HCT116 (cell line): ENCODE data around the gene WDR33.

ENCODE experiments used
- CEBPB ChIP-seq: IDR thresholded peaks from 2 replicates; pipeline ENCODE4 v1.6.1; 2012; ENCODE audit warnings: low read depth
- CTCF ChIP-seq, 3 experiments: fragments of 200-600 bp in 1 of 3; sonication (generic) in 1 of 3; IDR thresholded peaks in 2 of 3; conservative IDR thresholded peaks in 1 of 3; 2 replicates each; pipeline ENCODE4 v1.5.1; 2012 to 2017; ENCODE audit warnings: low read depth in 2 of 3, low read length in 2 of 3, antibody characterized with exemption in 1 of 3, borderline replicate concordance in 1 of 3, control low read depth in 1 of 3, mild to moderate bottlenecking in 1 of 3, mixed read lengths in 1 of 3, mixed run types in 1 of 3, moderate library complexity in 1 of 3; ENCODE audit not compliant: insufficient read depth in 1 of 3
- EGR1 ChIP-seq: IDR thresholded peaks from 2 replicates; pipeline ENCODE4 v1.6.1; 2012; ENCODE audit warnings: low read depth
- EZH2phosphoT487 ChIP-seq: fragments of 200-600 bp; IDR thresholded peaks from 2 replicates; pipeline ENCODE4 v1.6.1; 2018; ENCODE audit warnings: antibody characterized with exemption, borderline replicate concordance
- FOSL1 ChIP-seq: IDR thresholded peaks from 2 replicates; pipeline ENCODE4 v1.6.1; 2012; ENCODE audit warnings: low read depth
- JUND ChIP-seq: IDR thresholded peaks from 2 replicates; pipeline ENCODE4 v1.6.1; 2012
- POLR2A ChIP-seq: IDR thresholded peaks from 2 replicates; pipeline ENCODE4 v1.7.0; 2011; ENCODE audit warnings: borderline replicate concordance; ENCODE audit not compliant: insufficient read depth, insufficient read length; ENCODE audit errors: extremely low read depth
- RAD21 ChIP-seq: IDR thresholded peaks from 2 replicates; pipeline ENCODE4 v1.6.1; 2012; ENCODE audit warnings: low read depth, mild to moderate bottlenecking
- REST ChIP-seq: IDR thresholded peaks from 2 replicates; pipeline ENCODE4 v1.6.1; 2012; ENCODE audit warnings: low read depth
- SP1 ChIP-seq: IDR thresholded peaks from 2 replicates; pipeline ENCODE4 v1.6.1; 2012; ENCODE audit warnings: low read depth
- YY1 ChIP-seq: IDR thresholded peaks from 2 replicates; pipeline ENCODE4 v1.6.1; 2011; ENCODE audit warnings: low read length, low read depth, moderate library complexity, mild to moderate bottlenecking; ENCODE audit not compliant: insufficient replicate concordance; ENCODE audit errors: extremely low read depth
- ZBTB33 ChIP-seq: IDR thresholded peaks from 2 replicates; pipeline ENCODE4 v1.6.1; 2011; ENCODE audit warnings: mild to moderate bottlenecking, low read length, moderate library complexity; ENCODE audit not compliant: insufficient replicate concordance; ENCODE audit errors: extremely low read depth
- ZNF274 ChIP-seq: fragments of 200-500 bp; sonication (Bioruptor generic); IDR thresholded peaks from 2 replicates; pipeline ENCODE4 v1.6.1; 2014; ENCODE audit warnings: mild to moderate bottlenecking, low read depth, low read length, inconsistent platforms
- TF ChIP-seq, protein P1 (sequence below): IDR thresholded peaks from 2 replicates; pipeline ENCODE4 v1.6.1; 2012

DNA sequence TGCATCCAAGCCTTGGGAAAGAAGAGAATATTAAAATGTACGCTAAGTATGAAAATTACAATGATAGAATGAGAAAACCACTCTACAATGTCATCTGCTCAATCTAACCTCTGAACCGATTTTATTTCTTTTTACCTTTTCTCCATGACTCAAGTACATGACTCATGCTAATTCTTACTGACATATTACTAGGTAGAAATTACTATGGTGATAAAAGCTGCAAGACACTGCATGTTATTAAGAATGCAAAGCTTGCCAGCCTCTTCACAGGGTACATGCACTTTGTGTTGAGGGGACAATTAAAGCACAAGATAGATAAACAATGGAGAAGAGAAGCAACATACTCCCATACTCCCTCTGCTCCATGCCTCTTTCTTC, 89.0 kb downstream of the WDR33 start:
- TF ChIP-seq REST (no peak), CTCF (IDR thresholded peaks at IDR 0.05 in 2 of 3, conservative IDR thresholded peaks at IDR 0.05 in 1 of 3; ENCODE audit: borderline replicate concordance in 1 of 3, insufficient read depth in 1 of 3, low read depth in 2 of 3, low read length in 2 of 3) (no peak), POLR2A (no peak), CEBPB (no peak), ZNF274 (no peak), SP1 (no peak), FOSL1 (no peak), EZH2phosphoT487 (no peak), JUND (no peak), RAD21 (no peak), YY1 (no peak), ZBTB33 (no peak), EGR1 (no peak)
- TF ChIP-seq, protein P1, sequence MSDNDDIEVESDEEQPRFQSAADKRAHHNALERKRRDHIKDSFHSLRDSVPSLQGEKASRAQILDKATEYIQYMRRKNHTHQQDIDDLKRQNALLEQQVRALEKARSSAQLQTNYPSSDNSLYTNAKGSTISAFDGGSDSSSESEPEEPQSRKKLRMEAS, result no peak
